ENCODE results near the gene PLEKHF1.

Gene PLEKHF1

GRCh38 chr19:29634423-29635130 is 30.7 kb upstream of the PLEKHF1 start:
- no peak for DNase-seq (ENCODE audit: low read depth)

GRCh38 chr19:29635963-29636362 is 29.3 kb upstream of the PLEKHF1 start:
- DNase-seq (ENCODE audit: low read depth), result no peak

- DNase-seq (ENCODE audit: low read depth), result no peak
Observed at GRCh38 chr19:29636553-29637360, 28.5 kb upstream of the PLEKHF1 start.

GRCh38 chr19:29639086-29639485 is 26.2 kb upstream of the PLEKHF1 start:
- DNase-seq (ENCODE audit: low read depth), result no peak

GRCh38 chr19:29640231-29640630 is 25.0 kb upstream of the PLEKHF1 start:
- DNase-seq (ENCODE audit: low read depth), result no peak

GRCh38 chr19:29641597-29641996 is 23.7 kb upstream of the PLEKHF1 start:
- no peak for DNase-seq (ENCODE audit: low read depth)

- DNase-seq (ENCODE audit: low read depth), result no peak
Observed at GRCh38 chr19:29643361-29643935, 21.8 kb upstream of the PLEKHF1 start.

- no peak for DNase-seq (ENCODE audit: low read depth)
Observed at GRCh38 chr19:29644210-29644609, 21.1 kb upstream of the PLEKHF1 start.

GRCh38 chr19:29645491-29645867 is 19.8 kb upstream of the PLEKHF1 start:
- DNase-seq (ENCODE audit: low read depth), result no peak

GRCh38 chr19:29645911-29646310 is 19.4 kb upstream of the PLEKHF1 start:
- no peak for DNase-seq (ENCODE audit: low read depth)

- DNase-seq (ENCODE audit: low read depth), result no peak
Observed at GRCh38 chr19:29650772-29651387, 14.4 kb upstream of the PLEKHF1 start.

GRCh38 chr19:29651622-29652394 is 13.5 kb upstream of the PLEKHF1 start:
- no peak for DNase-seq (ENCODE audit: low read depth)

- no peak for DNase-seq (ENCODE audit: low read depth)
Observed at GRCh38 chr19:29653398-29653797, 11.9 kb upstream of the PLEKHF1 start.

GRCh38 chr19:29655648-29656335 is 9.5 kb upstream of the PLEKHF1 start:
- no peak for DNase-seq (ENCODE audit: low read depth)

- no peak for DNase-seq (ENCODE audit: low read depth)
Observed at GRCh38 chr19:29658221-29658991, 6.9 kb upstream of the PLEKHF1 start.

- no peak for DNase-seq (ENCODE audit: low read depth)
Observed at GRCh38 chr19:29660835-29661234, 4.4 kb upstream of the PLEKHF1 start.

GRCh38 chr19:29662278-29662603 is 3.0 kb upstream of the PLEKHF1 start:
- DNase-seq (ENCODE audit: low read depth), result no peak

GRCh38 chr19:29662604-29663404 is 2.5 kb upstream of the PLEKHF1 start:
- DNase-seq (ENCODE audit: low read depth), result no peak

GRCh38 chr19:29663861-29664752 is 1.2 kb upstream of the PLEKHF1 start:
- no peak for DNase-seq (ENCODE audit: low read depth)

All from stimulated activated CD8-positive, alpha-beta memory T cell treated with anti-CD3 and anti-CD28 coated beads, Interleukin-12 subunit alpha, Interleukin-12 subunit beta, amount 100 ng/mL, for 4 hours (primary cell).